ENCODE data around the gene LTBR.
A peak's percentile ranks its signal among the peaks of the same experiment; 100 is the strongest.

Gene LTBR

DNA sequence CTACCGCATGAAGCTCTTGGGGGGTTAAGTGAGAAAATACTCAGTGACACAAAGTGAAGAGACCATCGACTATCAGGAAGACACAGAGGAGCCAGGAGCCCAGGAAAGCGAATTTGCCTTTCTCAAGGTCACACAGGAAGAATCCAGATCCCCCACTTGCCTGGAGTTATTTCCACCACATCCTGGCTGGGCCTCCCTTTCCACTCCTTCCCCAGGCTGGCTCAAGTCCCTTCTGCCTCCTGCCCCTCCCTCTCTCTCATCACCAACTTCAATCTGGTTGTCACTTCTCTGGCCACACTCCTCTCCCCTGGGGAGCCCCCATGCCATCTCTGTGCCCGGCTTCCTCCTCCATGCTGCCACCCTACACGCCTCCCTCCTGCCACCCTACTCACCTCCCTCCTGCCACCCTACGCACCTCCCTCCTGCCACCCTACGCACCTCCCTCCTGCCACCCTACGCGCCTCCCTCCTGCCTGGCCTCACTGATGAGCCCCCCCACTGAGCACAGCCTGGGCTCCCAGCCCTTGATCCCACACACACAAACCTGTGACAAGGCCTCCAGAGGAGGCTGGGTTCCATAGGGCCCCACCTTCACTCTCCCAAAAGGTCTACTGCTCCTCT, 14.9 kb upstream of the LTBR start:
- DNase-seq, result no peak

DNA sequence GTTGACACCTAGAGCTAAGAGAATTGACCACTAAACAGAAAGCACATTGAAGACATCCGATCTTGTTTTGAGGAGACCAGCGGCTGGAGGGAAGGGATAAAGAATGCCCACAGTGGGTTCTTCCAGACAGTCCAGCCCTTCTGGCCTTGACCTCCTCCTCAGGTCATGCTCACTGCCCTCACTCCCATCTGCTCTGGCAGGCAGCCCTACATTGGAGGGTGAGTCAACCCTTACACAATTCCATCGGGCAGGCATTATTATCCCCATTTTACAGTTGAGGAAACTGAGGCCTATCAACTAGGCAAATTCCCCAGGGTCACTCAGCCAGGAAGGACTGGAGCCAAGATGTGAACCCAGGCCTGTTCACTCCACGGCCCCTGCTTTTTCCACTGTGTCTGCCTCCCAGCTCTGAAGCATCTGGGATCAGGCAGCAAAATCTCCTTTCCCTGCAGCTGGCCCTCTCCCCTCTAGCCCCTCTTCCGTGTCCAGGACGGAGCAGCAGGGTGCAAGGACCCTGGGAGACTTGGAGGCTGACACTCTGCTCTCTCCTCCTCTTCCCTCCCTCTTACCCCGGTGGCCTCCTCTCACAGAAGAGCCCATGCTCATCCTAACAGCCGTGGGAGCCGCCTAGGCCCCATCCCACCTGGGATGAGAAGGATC, 13.9 kb upstream of the LTBR start:
- DNase-seq, result no peak

DNA sequence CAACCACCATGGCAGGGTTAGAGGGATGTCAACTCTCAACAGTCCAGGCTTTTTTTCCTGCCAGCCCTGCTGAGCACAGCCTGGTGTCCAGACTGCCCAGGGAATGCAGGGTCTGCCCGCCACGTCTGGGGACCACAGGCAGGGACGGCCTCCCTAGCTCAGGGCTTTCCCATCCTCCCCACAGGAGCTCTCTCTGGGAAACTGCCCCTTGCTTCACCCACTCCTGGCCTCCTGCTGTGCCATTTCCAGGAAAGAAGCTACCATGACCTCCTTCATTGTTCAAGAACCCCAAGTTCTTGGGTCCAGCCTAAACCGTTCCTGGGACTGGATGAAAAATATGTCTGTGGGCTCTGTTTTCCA, 13.4 kb upstream of the LTBR start:
- DNase-seq, result no peak

DNA sequence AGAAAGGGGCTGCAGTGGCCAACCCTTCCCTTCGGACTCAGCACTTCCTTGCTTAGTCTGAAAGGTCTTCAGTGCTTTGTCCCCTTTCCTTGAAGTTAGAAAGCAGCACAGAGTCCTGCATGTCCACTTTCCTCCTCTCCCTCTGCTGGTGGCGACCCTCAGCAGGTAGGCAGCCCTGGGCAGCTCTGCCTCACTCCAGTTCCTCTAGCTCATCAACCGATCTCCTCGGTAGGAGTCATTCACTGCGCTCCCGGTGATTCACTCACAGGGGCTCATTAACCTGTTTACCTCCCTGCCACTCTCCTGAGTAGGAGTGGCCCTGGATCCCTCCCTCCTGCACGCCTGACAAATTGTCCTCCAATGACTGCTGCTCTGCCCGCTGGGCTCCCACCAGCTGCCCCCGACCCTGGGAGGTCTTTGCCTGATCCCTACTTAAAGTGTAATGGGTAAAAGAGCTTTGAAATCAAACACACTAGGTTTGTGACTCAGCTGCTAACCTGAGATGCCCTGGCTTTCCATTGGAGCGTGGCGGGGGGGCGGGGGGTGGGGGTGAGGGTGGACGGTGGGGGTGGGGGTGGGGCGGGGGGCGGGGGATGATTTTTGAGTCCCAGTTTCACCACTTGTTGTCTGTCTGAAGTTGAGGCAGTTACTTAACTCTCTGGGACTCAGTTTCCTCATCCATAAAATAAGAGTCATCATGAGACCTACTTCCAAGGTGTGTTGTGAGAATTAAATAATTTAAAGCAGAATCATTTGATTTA, 12.8 kb upstream of the LTBR start:
- DNase-seq, result no peak

DNA sequence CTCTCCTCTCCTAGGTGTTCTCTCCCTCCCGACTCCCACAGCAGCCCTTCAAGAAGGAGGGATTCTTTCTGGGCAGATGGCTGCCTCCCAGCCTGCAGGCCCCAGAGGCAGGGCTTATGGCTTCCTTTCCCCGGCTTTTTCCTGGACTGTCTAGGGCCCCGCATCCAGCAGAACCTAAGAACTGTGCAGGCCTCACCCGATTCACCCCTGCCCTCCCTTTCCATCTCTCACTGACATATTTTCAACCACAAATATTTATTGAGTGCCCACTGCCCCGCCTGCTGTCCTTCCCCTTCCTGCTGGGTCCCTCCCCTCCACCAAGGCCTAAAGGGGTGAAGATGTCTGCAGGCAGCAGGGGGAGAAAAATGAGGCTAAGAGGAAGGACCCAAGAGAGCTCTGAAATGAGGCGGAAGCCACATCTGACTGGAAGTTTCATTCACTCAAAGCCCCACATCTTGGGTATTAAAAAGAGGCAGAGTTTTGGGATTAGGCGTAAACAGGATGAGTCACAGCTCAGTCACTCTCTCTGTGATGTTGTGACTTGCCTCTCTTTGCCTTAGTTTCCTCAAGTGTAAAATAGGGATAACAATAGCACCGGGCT, 11.5 kb upstream of the LTBR start:
- DNase-seq, result no peak

DNA sequence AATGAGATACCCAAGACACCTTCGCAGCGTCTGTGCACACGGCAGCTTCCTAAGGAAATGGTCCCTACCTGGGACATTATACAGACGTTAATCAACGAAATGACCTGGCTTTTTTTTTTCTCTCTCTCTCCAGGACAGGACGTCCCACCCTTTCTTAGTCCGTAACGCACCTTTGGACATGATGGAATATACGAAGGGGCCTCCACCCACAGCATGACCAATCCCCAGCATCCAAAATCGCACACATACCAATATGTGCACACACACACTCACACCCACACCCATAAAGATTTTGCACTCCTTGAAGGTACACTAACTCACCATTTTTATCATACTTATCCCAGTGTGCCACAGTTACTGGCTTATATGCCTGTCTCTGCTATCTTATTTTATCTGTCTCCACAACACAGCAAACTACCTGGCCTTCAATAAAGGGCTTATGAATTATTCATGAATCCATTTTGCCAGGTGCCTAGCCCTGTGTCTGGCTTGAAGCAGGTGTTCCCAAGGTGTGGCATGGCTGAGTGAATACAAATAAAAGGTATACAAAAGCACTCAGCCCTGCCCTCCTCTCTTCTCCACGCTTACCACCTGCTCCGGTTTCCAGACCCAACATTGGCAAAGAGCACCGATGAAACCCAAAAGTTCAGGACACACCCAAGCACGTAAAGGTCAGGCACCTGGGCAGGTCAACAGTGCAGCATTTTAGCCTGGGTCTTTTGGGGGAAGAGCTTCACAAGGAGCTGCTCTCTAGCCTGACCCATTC, 10.8 kb upstream of the LTBR start:
- no peak for DNase-seq

DNA sequence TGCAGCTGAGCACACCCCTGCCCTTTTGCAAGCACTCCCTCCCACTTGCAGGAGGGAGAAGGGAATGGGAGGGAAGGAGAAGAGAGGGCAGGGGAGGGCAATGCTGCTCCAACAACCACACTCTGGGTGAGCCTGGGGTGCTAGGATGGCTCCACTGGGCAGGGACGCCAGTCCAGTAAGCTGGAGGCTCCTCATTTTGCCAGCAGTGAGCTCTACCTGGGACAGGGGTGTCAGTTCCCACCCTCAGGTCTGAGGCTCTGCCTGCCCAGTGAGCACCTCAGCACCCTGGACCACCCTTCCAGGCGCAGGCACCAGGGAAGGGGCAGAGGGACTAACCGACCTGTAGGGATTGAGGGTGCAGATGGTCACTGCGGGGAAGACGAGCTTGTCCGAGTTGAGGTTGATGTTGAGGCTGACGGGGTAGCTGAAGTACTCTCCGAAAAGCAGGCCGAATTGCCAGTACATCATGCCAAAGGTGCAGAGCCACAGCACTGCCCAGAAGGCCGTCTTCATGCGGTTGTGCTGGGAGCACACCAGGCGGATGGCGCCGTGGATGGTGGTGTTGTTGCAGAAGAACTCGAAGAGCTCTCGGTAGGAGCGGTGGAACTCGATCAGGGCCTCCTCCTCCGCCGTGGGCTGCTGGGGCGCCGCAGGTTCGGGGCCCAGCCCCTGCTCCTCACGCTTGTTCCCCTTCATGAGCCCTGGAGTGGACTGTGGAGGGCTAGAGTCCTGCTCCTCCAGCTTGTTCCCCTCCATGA, 9.8 kb upstream of the LTBR start:
- no peak for DNase-seq

DNA sequence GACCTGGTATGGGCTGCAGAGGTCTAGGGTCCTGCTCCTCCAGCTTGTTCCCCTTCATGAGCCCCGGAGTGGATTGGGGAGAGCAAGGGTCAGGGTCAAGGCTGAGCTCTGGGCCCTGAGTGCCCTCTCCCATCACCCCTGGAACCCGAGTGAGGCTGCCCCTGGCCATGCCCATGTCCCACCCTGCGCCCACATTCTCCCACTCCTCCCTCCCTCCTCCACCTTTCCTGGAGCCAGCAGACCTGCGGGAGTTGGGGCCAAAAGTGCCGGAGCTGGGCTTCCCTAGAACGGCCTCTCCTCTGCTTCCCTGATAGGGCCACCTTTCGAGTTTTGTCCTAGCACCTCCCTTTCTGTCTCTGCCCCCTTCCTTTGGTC, 9.2 kb upstream of the LTBR start:
- no peak for DNase-seq

DNA sequence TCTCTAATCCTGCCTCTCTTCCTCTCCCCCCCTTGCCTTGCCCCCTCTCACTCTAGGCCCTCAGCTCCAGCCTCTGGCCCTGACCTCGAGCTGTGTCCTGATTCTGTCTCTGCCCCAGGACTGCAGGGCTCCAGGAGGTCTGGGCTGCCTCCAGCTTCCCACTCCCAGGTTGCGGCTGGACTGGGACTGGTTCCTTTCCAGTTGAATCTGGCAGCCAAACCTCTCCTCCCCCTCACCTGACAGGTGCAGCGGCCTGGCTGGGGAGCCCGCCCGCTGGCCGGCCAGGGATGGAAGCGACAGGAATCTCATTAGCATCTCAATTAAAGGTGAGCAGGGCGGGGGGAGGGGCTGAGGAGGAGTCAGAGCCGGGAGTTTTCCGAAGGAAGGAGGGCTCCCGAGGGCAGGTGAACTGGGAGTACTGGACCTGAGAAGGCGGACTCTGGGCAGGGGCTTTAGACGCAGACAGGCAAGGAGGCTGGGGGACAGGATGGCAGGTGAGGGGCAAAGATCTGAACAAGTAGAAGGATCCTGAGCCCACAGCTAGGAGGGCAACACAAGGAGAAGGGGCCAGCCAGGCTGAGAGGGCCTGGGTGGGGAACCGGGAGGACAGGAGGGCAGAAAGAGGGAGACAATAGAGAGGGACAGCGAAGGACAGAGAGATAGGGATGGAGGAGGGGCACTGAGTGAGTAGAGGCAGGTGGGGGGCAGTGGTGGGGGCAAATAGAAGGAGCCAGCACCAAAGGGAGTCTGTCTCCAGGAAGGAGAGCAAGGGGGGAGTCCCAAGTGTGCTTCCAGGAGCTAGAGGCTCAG, 8.5 kb upstream of the LTBR start, which contains the start of gene SCNN1A:
Gene SCNN1A, minus strand, starts transcription at position 295 of the 810 bp plus-strand sequence. CDS start 780 bp downstream, outside the sequence.
- DNase-seq, result no peak

DNA sequence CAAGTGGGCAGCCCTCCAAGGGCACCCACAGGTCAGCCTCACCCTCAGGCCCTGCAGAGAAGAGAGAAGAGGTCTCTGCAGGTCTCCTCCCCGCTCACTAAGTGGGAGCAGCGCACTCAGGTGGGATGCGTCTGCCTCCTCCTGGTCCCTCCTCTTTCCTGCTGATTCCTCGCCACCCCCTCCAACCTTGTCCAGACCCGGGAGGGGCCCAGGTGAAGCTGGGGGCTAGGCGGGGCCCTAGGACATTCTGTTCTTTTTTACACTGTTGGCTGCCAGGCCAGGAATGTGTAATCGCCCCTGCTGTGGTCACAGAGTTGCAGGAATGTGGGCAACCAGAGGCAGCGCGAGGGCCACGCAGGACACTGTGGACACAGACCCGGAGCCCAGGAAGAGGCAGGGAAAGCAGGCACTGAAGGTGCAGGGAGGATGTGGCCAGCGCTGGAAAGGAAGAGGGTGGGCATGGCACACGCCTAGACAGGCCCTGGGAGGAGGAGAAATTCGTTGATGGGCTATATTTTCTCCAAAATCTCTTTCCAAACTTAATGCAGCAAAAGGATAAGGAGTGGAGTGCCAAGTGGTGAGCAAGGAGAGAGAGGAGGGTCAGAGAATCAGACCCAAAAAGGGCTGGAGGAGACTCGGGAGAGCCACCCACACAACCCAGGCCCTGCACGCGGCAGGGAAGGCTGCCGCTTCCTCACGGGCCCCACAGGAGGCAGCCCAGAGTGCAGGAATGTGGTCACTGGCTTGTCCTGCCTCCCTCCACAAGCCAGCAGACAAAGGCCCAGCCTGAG, 7.7 kb upstream of the LTBR start:
- peak; percentile 29 for DNase-seq

DNA sequence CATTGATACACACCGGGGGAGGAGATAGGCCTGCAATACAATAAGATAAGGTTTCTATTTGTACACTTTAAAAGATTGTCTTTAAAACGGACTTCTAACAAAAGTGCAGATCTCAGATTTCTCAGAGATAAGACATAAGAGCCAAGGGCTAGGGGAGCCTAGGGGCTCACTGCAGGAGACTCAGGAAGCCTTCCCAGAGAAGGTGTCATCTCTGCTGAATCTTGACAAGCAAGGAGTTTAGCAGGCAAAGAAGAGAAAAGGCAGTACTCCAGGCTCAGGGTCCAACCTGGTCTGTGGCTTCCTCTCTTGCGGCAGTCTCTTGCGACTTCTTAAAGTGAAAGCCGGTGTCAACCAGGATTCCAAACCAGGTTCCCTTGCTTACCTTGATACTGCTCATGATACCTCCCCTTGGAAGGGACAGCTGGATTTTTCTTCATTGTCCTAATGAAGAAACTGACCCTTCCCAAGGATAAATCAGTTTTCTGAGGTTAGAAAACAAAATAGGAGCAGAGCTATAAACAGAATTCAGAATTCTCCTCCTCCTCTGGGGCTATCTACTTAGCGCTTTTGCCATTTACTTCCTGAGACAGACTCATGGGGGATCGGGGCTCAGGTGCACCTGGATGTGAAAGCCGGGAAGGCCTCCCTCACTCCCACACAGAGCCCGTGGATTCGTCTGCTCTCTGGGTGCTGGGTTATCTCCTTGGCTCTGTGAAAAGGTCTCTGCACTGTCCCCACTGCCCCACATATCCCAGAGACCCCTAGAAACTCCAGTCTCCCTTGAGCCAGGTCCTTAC, 6.9 kb upstream of the LTBR start:
- peak; percentile 43 for DNase-seq

DNA sequence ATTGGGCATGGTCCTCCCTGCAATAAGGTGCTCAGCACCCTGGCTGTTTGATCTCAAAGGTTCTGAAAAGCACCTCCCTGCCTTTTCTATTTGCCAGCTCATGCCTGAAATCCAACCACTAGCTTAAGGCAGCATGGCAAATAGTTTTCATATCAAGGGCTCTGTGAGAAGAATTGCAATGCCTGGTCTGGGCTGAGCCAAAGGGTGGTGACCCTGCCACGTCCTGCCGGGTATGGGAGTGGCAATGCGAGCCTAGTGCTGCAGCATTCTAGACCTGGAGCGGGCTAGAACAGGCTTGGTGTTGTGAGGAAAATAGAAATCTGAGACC, 6.3 kb upstream of the LTBR start:
- DNase-seq, result no peak

DNA sequence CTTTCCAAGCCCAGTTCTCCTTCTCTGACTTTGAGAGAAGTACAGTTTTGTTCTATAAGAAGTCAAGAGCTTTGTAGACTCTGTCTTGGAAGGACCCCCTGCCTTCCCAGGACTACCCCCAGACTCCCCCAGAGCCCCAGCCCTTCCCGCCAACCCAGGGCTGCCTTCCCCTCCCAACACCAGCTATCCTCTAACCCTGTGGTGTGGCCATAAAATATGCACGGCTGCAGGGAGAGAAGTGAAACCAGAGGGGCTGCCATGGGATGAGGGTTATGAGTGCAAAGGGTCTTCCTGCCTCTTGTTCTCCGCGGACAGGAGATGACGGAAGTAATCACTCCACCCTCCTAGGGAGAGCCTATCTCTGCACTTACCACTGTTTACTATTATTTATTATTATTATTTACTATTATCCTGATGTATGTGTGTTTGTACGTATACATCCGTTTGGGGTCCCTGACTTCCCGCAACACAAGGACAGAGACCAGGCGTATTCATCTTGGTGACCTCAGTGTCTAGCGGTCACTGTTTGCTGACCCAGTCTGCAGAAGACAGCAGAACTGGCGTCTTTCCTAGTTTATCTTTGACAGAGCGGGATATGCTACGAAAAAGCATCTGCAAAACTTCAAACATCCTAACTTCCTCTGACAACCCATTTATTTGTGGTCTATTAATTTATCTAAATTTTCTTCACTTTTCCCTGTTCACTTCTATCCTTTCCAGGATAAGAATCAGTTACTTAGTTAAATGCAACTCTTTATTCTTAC, 5.1 kb upstream of the LTBR start:
- DNase-seq, result no peak

DNA sequence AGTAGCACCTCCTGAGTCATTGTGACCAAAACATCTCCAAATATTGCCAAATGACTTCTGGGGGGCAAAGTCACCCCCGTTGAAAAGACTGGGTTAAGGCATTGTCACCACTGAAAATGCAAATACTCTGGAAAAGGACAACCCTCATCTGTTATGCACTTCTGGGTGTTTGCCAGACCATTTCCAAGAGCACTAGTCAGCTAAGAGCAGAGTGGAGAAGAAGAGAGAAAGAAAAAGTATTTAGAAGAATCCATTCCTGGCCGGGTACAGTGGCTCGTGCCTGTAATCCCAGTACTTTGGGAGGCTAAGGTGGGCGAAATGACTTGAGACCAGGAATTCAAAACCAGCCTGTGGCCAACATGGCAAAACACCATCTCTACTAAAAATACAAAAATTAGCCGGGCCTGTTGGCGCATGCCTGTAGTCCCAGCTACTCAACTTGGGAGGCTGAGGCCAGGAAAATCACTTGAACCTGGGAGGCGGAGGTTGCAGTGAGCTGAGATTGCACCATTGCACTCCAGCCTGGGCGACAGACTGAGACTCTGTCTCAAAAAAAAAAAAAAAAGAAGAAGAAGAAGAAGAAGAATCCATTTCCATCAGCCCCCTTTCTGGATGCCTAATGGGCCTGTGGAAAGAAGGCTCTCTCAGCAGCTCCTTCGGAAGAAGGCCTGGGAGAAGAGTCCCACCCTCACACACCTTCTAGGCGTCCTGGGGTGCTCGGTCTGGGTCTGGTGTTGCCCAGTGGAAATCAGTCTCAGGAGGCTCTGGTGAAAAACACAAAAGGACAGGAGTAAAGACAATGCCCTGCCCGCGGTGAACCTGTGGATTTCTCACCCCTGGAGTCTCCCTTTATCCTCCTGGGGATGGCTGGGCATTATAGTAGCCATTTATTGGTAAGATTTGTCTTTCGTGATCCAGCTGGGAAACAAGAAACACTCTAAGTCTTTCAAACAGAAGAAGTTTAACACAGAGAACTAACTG, 3.5 kb upstream of the LTBR start:
- no peak for DNase-seq

DNA sequence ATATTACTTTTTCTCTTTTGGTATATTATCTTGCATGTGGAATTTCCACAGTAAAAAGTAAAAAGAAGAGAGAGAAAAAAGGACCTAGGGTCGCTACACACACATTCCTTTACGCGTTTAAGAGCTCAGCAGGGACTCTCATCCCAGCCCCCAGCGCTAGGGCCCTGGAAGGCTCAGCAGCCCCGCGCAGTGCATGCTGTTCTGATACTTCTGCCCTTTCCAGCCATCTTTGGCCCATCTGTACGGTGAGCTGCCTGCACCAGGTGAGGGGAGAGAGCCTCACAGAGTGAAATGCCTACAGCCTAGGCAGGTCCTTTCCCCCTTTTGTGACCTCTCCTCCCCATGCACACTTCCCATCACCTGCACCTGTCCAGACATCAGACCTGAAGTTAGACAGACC, 1.6 kb upstream of the LTBR start:
- DNase-seq, result no peak

DNA sequence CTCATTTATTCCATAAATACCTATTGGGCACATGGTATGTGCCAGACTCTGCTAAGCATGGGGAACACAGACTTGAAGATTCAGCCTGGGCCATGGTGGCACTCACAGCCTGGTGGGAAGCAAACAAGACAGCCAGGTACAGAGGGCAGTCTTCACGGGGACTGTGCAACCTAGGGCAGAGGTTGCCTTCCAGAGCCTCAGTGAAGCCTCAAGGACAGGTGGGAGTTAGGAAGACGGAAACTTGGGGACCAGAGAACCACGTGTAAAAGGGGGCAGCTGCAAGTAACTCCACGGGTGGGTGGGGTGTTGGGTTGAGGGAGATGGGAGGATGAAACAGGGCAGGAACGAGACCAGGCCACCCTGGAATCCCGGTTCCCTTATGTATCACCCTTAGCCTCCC, 980 bp upstream of the LTBR start:
- no peak for DNase-seq

DNA sequence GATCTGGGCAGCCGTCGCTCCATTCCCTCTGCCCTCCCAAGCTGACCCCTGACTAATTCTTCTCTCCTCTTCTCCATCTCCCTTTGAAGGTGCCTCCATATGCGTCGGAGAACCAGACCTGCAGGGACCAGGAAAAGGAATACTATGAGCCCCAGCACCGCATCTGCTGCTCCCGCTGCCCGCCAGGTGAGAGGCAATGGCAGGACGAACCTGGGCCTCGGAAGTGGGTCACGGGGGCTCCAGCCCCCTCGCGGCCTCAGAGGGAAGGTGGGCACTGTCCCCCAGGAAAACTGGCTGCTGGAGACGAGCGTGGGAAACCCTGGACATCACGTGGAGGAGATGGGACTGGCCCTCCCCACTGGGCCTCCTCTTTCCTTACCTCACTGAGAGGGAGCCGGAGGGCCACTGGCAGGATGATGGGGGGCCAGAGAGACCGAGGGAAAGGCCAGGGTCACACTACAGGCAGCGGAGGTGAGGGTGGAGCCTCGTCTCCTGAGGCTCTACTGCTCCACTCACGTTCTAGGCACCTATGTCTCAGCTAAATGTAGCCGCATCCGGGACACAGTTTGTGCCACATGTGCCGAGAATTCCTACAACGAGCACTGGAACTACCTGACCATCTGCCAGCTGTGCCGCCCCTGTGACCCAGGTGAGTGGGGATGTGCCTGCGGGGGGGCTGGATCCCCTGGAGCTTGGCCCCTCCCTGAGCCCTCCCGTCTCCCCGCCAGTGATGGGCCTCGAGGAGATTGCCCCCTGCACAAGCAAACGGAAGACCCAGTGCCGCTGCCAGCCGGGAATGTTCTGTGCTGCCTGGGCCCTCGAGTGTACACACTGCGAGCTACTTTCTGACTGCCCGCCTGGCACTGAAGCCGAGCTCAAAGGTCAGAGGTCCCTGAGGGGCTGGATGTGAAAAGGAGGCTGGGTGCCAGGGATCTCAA, 806 bp downstream of the LTBR start:
- DNase-seq, result no peak
